ENCODE measurements around the gene RASL10A.
A peak's percentile ranks its signal among the peaks of the same experiment; 100 is the strongest.

RASL10A gene

GRCh38 chr22:29267858-29268510 lies 47.5 kb downstream of the RASL10A start, which contains the start of the genes EWSR1 and RHBDD3:
Gene EWSR1 (plus strand): TSS chr22:29268268. CDS start chr22:29268337, 69 bp downstream.
Gene RHBDD3 (minus strand): TSS chr22:29267981. CDS start chr22:29265626, 2,355 bp downstream.
- DNase-seq (ENCODE audit: low read depth) = peak; percentile 92

GRCh38 chr22:29267462-29267857 lies 48.0 kb downstream of the RASL10A start:
- DNase-seq (ENCODE audit: low read depth) = no peak

- no peak for DNase-seq (ENCODE audit: low read depth)
These were observed 48.7 kb downstream of the RASL10A start for GRCh38 chr22:29266564-29267461.

GRCh38 chr22:29265929-29266328 lies 49.6 kb downstream of the RASL10A start:
- no peak for DNase-seq (ENCODE audit: low read depth)

- DNase-seq (ENCODE audit: low read depth) = no peak
These were observed 50.2 kb downstream of the RASL10A start for GRCh38 chr22:29265305-29265704.

- DNase-seq (ENCODE audit: low read depth) = no peak
These were observed 51.7 kb downstream of the RASL10A start for GRCh38 chr22:29263791-29264276.

Measured in activated gamma-delta T cell treated with anti-CD3 and anti-CD28 coated beads, Interleukin-2, amount 50 U/mL, for 16 hours (primary cell).